Spinal cord (tissue), 10 donors: ENCODE measurements around the gene BOD1L1. TPM values are rescaled to one million over a fixed set of nuclear protein-coding genes. Genes with fewer than 3 reads are reported as not detected.
A peak's percentile ranks its signal among the peaks of the same experiment; 100 is the strongest.
"Not testable (repeated sequence)": the region's sequence is repeated elsewhere in the genome, so short reads cannot be mapped to it uniquely, and the experiment has no call there.

ENCODE experiments used
- DNase-seq, 6 donors: peaks; one replicate each; pipeline versions ENCODE4 v3.0.0 to v3.0.0-alpha.2; 2013 to 2015; ENCODE audit warnings: low spot score in 6 of 6, low read depth in 4 of 6
- H3K27ac ChIP-seq: one replicate; pipeline ENCODE4 v1.5.1; 2013; ENCODE audit warnings: low read depth, low read length, control low read depth
- H3K27me3 ChIP-seq: one replicate; pipeline ENCODE4 v1.6.1; 2013; ENCODE audit warnings: low read length; ENCODE audit not compliant: control insufficient read depth, insufficient read depth
- H3K36me3 ChIP-seq: one replicate; pipeline ENCODE4 v1.6.1; 2013; ENCODE audit warnings: low read length; ENCODE audit not compliant: control insufficient read depth, insufficient read depth
- H3K4me1 ChIP-seq: one replicate; pipeline ENCODE4 v1.6.1; 2013; ENCODE audit warnings: low read length; ENCODE audit not compliant: control insufficient read depth, insufficient read depth
- H3K4me3 ChIP-seq: one replicate; pipeline ENCODE4 v1.5.1; 2013; ENCODE audit warnings: low read depth, low read length, control low read depth
- H3K9me3 ChIP-seq: one replicate; pipeline ENCODE4 v1.6.1; 2013; ENCODE audit warnings: low read length; ENCODE audit not compliant: control insufficient read depth, insufficient read depth
- WGBS: methylation state at CpG from one replicate; pipeline ENCODE4 v1.1.5; 2013; ENCODE audit warnings: missing lambda C conversion rate; ENCODE audit not compliant: insufficient coverage; 5-methylcytosine and 5-hydroxymethylcytosine counted together
- polyA plus RNA-seq, 2 donors: library from polyadenylated mRNA; unstranded; fragments of 120-200 nt; gene quantifications; one replicate each; pipeline ENCODE4 v1.2.1, GENCODE V29; 2013; ENCODE audit not compliant: insufficient read length in 2 of 2
- total RNA-seq, 2 donors: library from RNA; depleted of rRNA in 1 of 2; stranded (reverse); fragments of 120-200 nt in 1 of 2; fragments of >200 nt in 1 of 2; gene quantifications; one replicate each; pipeline versions ENCODE4 v1.2.3 to v1.2.4, GENCODE V29; 2013 to 2014
- donor health status: healthy.

The BOD1L1 gene
- total and polyA plus RNA-seq, 4 donors: 50.4 to 66.9 (median 52.6) TPM

- 95% methylated on average over 5 of the region's 5 CpGs for WGBS
- no peak overlapping the region for H3K4me3 ChIP-seq
- no peak for DNase-seq
- peaks cover 1% of the 10 kb centered on the region for H3K9me3 ChIP-seq
- no peak overlapping the region for H3K27ac ChIP-seq
- H3K4me1 ChIP-seq: no peaks in the 10 kb centered on the region
- H3K27me3 ChIP-seq: no peaks in the 10 kb centered on the region
- peaks cover 5% of the 10 kb centered on the region for H3K36me3 ChIP-seq
Observed at GRCh38 chr4:13567125-13567524, 60.4 kb downstream of the BOD1L1 start.

- peaks cover 1% of the 10 kb centered on the region for H3K9me3 ChIP-seq
- no peaks in the 10 kb centered on the region for H3K36me3 ChIP-seq
- H3K27ac ChIP-seq: no peak overlapping the region
- no peak for DNase-seq
- WGBS: no CpG with 5 or more reads among the region's 1 CpG
- H3K27me3 ChIP-seq: no peaks in the 10 kb centered on the region
- no peak overlapping the region for H3K4me3 ChIP-seq
- no peaks in the 10 kb centered on the region for H3K4me1 ChIP-seq
Observed at GRCh38 chr4:13562876-13563275, 64.6 kb downstream of the BOD1L1 start.

GRCh38 chr4:13561673-13562072, 65.9 kb downstream of the BOD1L1 start:
- 56% methylated on average over 2 of the region's 4 CpGs for WGBS
- Histone ChIP-seq H3K36me3 (no peaks in the 10 kb centered on the region), H3K27me3 (no peaks in the 10 kb centered on the region), H3K9me3 (peaks cover 1% of the 10 kb centered on the region), H3K4me3 (no peak overlapping the region), H3K4me1 (no peaks in the 10 kb centered on the region), H3K27ac (no peak overlapping the region)
- no peak for DNase-seq

- not testable (repeated sequence) for H3K36me3 ChIP-seq, H3K4me3 ChIP-seq, H3K4me1 ChIP-seq, H3K27me3 ChIP-seq, H3K9me3 ChIP-seq, DNase-seq, H3K27ac ChIP-seq
- WGBS: no CpG with 5 or more reads among the region's 5 CpGs
Observed at GRCh38 chr4:13560111-13560510, 67.4 kb downstream of the BOD1L1 start.

GRCh38 chr4:13559413-13559812, 68.1 kb downstream of the BOD1L1 start:
- Histone ChIP-seq H3K27ac (no peak overlapping the region), H3K4me1 (no peaks in the 10 kb centered on the region), H3K36me3 (no peaks in the 10 kb centered on the region), H3K27me3 (no peaks in the 10 kb centered on the region), H3K4me3 (no peak overlapping the region), H3K9me3 (peaks cover 1% of the 10 kb centered on the region)
- WGBS: 63% methylated on average over 2 of the region's 2 CpGs
- no peak for DNase-seq

GRCh38 chr4:13558881-13559280, 68.6 kb downstream of the BOD1L1 start:
- Histone ChIP-seq H3K36me3 (no peaks in the 10 kb centered on the region), H3K27me3 (no peaks in the 10 kb centered on the region), H3K27ac (no peak overlapping the region), H3K9me3 (peaks cover under 1% of the 10 kb centered on the region), H3K4me3 (no peak overlapping the region), H3K4me1 (no peaks in the 10 kb centered on the region)
- no peak for DNase-seq
- WGBS: no CpG with 5 or more reads among the region's 1 CpG

- Histone ChIP-seq H3K27me3 (peaks cover 12% of the 10 kb centered on the region), H3K9me3 (no peaks in the 10 kb centered on the region), H3K4me3 (no peak overlapping the region), H3K4me1 (no peaks in the 10 kb centered on the region), H3K27ac (no peak overlapping the region), H3K36me3 (no peaks in the 10 kb centered on the region)
- DNase-seq: no peak
- 85% methylated on average over 2 of the region's 2 CpGs for WGBS
Observed at GRCh38 chr4:13555325-13555724, 72.2 kb downstream of the BOD1L1 start.

- Histone ChIP-seq H3K36me3 (no peaks in the 10 kb centered on the region), H3K4me3 (no peak overlapping the region), H3K9me3 (no peaks in the 10 kb centered on the region), H3K27me3 (peaks cover 35% of the 10 kb centered on the region), H3K4me1 (peaks cover 9% of the 10 kb centered on the region), H3K27ac (no peak overlapping the region)
- DNase-seq: no peak
- 33% methylated on average over 1 of the region's 1 CpG for WGBS
Observed at GRCh38 chr4:13553081-13553480, 74.4 kb downstream of the BOD1L1 start.

GRCh38 chr4:13548984-13549546, 78.5 kb downstream of the BOD1L1 start:
- 1% methylated on average over 20 of the region's 21 CpGs for WGBS
- peak overlapping the region; percentile 0 for H3K4me3 ChIP-seq

GRCh38 chr4:13548059-13548983, 79.2 kb downstream of the BOD1L1 start:
- no peaks in the 10 kb centered on the region for H3K9me3 ChIP-seq
- H3K4me1 ChIP-seq: peaks cover 32% of the 10 kb centered on the region
- peaks cover 78% of the 10 kb centered on the region for H3K27me3 ChIP-seq
- H3K27ac ChIP-seq: no peak overlapping the region
- WGBS: 1% methylated on average over 16 of the region's 35 CpGs
- H3K36me3 ChIP-seq: no peaks in the 10 kb centered on the region
- peak in 1 of 6 donors; percentile 10 for DNase-seq
- no peak overlapping the region for H3K4me3 ChIP-seq

More at GRCh38 chr4:13548984-13549546, 78.5 kb downstream of the BOD1L1 start:
- no peak overlapping the region for H3K27ac ChIP-seq
- peak in 5 of 6 donors; percentile 60 to 91 (median 67) for DNase-seq
- no peaks in the 10 kb centered on the region for H3K36me3 ChIP-seq
- peaks cover 71% of the 10 kb centered on the region for H3K27me3 ChIP-seq
- H3K4me1 ChIP-seq: peaks cover 25% of the 10 kb centered on the region
- H3K9me3 ChIP-seq: no peaks in the 10 kb centered on the region
